GM19328 (cell line): Measurements from ENCODE around the gene PRDM1.

Experiments
- ATAC-seq: cut with Tn5 transposase; IDR thresholded peaks from one replicate; pipeline ENCODE4 v1.9.1; 2021; ENCODE audit warnings: mild to moderate bottlenecking, moderate library complexity; ENCODE audit not compliant: unreplicated experiment

PRDM1 gene

DNA sequence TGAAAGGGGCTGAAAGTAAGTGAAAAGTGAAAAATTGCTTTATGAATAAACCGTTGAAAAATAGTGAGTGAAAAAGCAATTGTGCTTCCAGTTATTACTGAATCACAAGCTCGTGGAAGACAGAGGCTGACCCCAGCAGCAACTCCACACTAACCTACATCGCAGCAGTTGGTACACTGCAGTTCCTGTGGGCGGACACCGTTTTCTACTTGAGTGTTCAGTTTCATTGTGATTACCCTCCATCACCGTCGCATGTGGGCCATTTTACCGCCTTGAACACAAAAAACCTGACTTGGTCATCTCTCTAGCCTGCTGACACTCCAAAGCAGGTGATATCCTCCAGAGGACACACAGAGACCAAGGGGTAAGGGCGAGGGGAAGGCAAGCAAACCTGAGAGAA, 28.4 kb downstream of the PRDM1 start:
- peak; percentile 77 for ATAC-seq

DNA sequence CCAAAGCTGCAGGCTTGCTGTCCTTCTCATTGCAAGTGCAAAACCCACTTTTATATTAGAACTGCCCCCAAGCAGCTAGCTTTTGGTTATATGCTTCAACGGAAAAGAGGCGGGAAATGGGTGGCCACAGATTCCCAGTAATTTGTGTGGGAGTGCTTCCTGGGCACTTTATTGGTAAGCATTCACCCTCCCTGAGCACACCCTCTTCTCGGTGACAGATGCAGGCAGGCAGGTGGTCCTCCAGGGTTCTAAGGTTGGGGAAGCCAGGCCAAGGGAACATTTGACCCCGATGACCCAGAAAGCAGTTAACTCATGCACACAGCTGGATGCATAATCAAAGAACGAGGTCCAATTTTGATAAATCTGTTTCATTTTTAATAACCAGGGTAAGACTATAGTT, 29.1 kb downstream of the PRDM1 start:
- ATAC-seq, result no peak

DNA sequence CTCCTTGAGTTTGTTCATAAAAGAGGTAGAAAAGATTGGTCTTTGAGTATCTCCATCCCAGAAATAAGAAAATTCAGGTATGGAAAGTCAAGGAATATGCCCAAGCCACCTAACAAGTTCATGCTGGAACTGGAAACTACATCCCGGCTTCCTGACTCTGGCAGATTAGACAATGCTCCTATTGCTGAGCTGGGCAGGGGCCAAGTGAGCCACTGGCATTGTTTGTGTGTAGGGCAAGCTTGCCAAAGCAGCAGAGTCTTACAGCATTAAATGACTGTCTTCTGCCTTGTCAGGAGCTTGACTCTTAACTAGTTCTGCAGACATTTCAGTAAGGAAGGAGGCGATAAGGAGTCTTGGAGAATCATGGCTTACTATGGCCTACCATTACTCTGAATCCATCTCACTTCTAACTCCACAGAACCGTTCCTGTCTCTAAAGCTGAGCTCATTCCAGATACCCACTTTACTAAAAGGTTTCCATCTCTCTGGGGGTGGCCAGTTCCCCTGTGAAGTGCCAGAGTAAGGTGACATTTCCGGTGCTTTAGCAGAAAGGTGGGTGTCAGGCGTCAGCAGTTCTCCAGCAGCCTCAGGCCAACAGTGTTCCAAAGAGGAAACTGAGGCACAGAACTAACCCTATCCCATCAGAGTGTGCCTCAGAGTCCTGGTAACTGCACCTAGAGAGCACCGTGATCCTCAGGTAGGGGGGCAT, 30.1 kb downstream of the PRDM1 start:
- no peak for ATAC-seq

DNA sequence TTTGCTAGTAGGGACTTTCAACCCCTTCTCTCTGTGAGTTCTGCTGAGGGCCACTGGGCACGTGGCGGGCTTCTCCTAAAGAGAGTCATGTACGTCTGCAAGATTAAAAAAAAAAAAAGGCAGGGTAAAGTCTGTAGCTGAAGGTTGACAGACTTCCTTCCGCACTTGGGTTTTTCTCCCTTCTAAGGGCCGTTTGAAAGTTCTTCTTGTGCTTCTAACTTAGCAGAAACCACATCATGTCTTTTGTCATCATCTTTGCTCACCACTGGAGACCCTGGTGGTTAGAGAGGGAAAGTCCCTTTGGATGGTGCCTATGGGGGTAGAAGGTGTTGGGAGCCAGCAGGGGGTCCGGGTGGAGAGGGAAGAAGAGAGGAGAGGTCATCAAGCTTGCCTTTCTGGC, 31.4 kb downstream of the PRDM1 start:
- ATAC-seq, result no peak

DNA sequence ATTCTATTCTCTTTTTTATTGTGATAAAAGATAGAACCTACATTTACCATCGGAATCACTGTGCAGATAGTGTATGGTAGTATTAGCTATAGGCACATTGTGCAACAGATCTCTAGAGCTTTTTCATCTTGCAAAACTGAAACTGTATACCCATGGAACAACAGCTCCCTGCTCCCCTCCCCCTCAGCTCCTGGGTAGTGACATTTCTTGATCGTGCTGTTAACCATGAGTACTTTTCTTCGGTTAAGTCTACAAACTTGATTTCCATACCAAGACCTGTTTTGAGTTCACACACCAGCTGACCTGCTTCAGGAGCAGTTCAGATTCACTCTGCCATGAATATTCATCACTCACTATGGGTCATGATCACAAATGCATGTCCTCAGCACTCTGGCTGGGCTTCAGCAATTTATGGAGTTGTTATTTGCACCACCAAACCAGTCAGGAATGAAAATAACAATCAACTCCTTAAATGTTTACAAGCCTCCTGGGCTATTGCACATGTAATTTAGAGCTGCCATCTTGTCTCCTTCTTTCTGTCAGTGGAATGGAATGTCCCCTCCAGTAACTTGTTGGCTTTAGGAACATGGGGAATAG, 32.8 kb downstream of the PRDM1 start:
- ATAC-seq, result no peak

DNA sequence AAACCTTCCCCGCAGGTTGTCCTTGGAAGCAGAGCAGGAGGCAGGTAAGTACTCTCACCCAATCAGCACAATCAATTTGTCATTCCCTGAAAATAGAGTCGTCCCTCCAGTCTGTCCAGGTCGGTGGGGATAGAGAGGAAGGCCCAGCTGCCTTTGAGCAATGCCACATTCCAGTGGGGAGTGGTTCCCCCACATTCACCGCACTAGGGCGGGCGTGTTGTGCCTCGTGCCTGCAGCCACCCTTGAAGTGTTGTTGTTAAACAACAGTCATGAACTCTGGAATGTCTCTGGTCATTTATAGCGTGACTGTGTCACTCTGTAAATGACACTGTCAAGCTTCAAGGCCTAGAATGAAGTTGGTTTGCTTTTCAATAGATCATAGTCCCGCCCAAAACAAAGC, 33.4 kb downstream of the PRDM1 start:
- no peak for ATAC-seq

DNA sequence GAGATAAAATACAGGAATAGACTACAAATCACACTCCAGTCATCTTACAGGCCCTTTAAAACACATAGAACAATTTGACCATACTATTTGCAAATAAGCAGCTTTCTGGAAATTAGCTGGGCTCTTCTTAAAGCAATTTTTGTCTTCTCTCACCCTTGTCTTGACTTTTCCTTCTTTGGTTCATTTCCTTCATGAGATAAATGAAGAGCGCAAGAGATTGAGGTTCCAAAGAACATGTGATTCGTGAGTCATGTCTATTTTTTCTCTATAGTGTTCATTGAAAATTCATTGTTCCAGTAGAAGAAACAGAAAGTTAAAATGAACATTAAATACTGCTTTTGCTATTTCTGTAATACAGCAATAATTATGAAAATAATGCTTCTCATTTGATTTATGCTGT, 33.9 kb downstream of the PRDM1 start:
- no peak for ATAC-seq

DNA sequence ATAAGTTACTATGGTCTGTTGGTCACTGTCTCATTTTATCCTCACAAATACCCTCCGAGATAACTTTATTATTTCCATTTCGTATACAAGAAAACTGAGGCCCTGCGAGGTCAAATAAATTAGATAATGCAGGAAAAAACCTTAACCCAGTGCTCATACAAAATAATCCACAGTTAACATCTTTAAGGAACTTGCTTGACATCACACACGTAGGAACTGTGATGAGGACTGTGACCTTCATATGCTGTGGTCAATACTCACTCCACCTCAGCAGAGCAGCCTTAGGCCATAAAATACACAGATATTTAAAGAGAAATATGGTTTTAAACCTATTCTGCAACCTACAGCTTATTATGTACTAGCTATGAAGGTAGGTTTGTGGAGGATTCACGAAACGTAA, 34.3 kb downstream of the PRDM1 start:
- ATAC-seq, result no peak

DNA sequence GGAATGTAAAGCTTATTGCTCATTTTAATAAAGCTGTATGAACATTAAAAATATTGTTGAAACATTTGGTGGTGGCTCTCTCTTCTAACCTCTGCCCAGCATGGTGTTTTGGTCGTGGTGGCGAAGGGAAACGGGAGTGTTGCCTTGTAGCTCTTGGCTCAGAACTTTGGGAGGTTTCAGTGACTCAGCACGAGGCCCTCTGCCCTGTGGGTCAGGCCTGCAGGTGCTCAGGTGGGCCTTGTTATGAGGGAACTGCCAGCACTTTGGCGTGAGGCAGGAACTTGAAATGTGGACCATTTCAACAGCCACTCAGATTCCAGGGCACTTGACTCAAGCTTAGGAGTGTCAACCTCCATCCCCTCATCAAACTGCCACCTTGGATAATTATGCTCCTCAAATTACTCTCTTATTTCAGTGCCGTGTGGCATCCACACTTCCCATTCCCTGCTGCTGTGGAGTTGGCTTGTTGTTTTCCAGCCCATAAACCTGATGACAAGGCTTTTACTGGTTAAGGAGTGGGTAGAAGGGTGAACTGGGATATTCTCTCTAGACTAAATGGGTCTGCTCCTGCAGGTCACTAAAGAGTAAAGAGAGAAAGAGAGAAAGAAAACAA, 36.3 kb downstream of the PRDM1 start:
- ATAC-seq, result no peak

DNA sequence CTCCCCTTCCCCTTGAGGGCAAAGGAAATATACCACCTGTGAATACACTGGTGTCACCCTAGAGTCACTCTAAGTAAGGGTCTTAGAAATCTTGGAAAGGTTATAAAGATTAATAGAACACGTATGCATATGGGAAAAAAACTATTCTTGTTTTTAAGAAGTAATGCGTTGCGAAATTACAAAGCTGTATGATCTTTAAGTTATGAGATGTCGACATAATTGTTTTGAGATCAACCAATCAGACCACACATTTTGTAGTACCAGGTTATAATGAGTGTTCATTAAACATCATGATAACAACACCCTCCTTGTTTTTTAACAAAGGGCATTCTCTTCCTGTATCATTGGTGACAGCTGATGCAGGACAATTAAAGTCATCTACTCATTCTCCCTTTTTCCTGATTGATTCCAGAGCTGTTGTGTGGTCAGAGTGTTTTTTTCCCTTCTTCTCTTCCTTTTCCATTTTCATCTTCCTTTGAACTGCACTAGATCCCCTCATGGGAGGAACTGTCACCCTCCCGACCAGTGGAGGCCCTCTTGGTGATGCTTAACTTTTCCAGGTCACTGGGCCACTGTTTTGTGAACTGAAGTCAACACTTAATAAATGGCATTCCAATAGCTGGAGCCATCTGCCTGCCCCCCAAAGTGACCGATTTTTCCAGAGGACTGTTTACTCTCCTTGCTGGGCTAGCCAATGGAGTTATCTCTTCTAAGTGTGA, 37.0 kb downstream of the PRDM1 start:
- ATAC-seq, result no peak

DNA sequence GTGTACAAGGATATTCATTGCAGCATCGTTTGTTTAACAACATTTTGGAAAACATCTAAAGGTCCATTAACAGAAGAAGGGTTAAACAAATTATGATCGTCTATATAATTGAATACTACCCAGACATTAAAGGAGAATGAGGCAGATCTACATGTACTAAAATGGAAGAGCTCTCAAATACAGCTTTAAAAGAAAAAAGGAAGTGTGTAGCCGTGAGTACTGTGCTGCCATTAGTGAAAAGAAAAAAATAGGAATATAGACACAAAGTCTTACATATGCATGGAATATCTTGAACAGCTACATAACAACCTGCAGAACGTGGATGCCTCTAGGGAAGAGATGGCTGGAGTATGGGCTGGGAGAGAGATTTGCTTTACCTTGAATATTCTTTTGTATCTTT, 37.9 kb downstream of the PRDM1 start:
- ATAC-seq, result no peak

DNA sequence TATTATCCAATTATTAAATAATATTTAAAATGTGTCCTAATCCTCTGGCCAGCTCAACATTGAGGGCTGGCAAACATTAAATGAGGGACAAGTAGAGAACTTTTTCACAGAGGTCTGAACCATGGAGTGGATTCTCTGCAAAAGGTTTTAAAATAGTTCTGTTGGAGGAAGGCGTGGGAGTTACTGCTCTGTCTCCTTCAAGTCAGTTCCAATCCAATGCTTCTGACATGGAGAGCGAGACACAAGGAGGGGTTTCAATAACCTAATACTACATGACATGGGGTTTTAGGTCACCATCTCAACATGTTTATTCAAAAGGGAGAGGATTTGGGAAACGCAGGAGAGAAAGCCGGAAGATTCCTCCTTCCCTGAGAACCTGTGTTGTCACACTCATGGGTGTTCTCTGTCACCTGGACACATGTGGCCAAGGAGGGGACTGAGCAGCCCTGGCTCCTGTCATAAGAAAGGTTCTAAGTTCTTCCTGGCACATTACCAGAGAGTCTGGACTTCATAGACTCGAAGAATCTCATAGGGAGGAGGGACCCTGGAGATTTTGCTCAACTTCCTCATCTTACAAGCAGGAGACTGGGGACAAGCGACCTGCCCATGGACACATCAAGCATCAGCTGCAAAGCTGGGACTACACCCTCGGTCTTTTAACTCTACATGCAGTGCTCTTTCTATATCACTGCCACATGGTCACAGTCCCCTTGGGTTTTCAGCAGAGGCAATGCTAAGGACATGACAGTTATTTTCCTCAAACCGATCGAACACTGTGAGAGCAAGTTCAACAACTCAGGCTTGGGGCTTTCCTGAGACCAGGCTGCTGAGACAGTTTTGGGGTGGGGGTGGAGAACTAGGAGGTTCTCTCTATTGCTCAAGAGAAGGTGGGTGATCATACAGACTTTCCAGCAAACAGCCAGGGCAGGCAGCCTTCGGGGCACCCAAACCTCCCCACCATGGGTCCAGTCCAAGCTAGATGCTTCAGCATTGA, 38.6 kb downstream of the PRDM1 start:
- ATAC-seq, result no peak

DNA sequence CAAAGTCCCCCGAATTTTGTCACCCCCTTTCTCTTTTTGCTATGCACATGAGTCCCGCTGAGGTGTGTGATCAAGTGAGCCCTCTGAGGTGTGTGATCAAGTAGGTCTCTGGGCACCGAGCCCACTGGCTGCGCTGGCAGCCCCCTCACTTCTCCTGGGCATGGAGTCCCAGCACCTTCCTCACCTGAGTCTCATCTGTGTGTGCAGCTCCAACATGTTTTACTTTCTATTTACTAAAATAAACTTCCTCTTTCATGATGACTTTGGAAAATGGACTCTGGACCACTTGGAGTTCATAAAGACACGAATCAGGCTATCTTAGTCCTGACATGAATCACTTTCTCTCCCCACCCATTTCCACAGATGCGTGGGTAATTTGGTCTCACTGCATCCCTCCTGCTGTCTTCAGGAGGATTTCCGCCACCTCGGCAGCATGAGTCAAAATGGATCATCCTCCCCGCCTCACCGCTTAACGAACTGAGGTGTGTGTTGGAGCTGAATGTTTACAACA, 39.8 kb downstream of the PRDM1 start:
- ATAC-seq, result peak; percentile 49

DNA sequence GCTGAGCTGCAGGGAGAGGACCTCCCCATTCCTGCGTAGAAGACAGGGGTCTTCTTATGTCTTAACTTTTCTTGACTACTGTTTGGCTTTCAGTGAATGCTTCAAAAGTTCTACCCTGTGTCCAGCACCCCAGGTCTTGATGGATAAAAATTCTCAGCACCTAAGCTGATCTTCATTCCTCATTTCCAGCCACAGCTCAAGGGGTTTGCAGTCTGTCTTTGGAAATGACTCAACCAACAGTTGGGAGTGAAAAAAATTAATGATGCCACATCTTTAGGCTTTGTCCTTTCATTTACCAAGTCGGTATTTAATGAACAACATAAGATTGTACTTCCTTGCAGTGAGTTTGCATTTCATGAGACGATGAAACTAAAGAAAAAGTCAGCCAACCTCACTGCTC, 40.3 kb downstream of the PRDM1 start:
- no peak for ATAC-seq

DNA sequence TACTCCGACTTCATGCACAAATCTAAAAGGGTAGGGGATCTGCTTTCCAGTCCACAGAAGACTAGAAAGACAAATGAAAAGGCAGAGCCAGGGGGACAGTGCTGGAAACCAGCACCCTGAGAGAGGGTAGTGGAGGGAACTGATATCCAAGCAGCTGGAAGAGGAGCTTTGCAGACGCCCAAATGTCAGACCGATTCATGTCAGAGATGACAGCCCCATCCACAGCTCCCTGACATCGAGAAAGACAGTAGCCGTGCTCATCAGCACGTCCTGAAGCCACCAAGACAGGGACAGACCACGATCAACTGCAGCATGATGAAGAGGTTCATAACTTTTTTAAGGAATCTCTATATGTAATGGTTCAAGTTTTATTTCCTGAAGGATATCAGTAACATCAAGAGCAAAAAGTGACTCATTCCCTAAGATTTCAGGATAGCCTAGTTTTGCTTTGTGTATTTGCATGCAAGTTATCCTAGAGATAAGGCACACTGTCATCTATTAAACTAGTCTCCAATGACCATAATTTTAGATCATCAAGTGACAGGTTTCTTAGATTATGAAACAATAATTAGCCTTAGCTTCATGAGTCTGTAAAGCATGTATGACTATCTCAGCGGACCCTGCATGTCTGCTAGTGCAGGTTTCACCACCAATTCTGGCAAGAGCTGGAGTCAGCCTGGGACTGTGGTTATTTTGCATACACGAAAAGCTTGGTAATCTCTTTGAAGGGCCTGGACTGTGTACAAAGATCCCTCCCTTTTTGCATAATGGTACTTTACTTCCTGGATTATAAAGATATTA, 43.0 kb downstream of the PRDM1 start:
- no peak for ATAC-seq

DNA sequence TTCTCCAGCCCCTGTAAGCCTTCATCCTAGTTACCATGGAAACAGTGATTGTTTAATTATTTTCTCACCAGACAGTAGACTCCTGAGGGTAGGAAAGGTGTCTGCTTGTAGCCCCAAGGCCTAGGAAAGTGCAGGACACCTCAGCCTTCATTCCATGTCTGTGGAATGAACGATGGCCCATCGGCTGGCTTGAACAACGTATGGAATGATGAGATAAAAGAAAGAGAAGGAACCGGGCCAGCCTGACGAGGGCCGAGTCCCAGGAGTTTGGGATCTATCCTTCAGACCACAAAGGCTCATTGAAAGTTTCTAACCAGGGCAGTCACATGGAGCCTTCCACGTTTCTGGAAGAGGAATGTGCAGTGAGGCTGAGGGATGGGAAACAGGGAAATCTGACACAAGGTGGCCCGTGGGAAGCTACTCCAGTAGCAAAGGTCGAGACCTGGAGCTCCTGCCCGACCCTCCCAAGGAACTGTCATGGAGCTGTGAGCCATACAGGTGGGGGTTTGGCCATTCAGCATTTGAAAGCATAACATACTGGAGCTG, 46.1 kb downstream of the PRDM1 start:
- no peak for ATAC-seq

DNA sequence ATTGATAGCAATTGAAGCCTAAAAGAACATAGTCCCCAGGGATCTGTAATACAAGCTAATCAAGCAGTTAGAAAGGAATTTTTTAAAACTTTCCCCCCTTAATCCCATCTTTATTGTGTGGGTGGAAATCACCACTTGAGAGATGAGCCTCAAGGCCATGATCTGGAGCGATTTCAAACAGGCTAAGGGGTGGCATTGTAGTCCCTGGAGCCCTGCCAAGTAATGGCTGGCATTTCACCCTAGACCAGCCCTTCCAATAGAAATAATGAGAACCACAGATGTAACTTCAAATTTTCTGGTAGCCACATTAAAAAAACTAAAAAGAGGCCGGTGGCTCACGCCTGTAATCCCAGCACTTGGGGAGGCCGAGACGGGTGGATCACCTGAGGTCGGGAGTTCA, 46.9 kb downstream of the PRDM1 start:
- no peak for ATAC-seq

DNA sequence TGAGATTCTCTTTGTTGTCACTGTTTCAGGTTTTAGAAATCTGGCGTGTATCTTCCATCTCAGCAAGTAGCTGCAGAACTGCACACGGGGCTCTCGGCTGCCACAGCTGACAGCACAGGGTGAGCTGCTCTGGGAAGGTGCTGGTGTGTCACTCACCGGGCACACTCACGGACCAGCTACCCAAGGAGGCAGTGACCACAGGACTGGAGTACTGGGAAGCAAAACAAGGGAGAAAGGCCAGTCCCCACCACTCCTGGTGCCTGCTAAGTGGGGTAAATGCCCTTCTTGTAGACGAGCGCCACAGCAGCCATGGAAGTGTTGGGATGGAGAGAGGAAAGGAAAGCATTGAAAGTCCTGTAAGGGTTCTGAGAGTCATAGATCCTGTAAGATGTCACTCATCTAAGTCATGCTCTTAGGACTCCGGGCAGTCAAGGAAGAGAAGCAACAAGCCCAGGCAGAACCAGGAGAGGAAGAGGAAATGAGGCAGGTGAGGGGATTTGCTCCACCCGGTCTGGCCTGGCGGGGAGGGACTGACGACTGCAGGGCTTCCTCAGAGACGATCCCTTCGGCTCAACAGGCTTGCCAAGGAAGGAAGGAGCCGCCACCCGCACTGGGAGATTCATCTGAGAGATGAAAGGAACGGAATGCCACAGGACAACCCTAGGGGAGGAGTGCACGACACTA, 48.1 kb downstream of the PRDM1 start:
- ATAC-seq, result no peak
